CD4-positive, alpha-beta T cell (primary cell): ENCODE measurements around the gene RPL21. TPM values are rescaled to one million over a fixed set of nuclear protein-coding genes. Genes with fewer than 3 reads are reported as not detected.
"Not testable (repeated sequence)": the region's sequence is repeated elsewhere in the genome, so short reads cannot be mapped to it uniquely, and the experiment has no call there.

Source experiments
- ATAC-seq: fragments of 200-7000 bp; cut with Tn5 transposase; one replicate; pipeline ENCODE4 v1.10.0; 2022; ENCODE audit warnings: mild to moderate bottlenecking; ENCODE audit not compliant: poor library complexity
- CTCF ChIA-PET: fragments of 350-600 bp; sonication (Branson Sonifier 250); formaldehyde crosslinking; loops from one replicate; lab custom pipeline; 2021; ENCODE audit warnings: antibody characterized with exemption, inconsistent platforms; lab: Charles Lee
- POLR2A ChIA-PET: fragments of 350-600 bp; sonication (Branson Sonifier 250); formaldehyde crosslinking; loops from one replicate; lab custom pipeline; 2021; ENCODE audit warnings: antibody characterized with exemption, inconsistent platforms; lab: Charles Lee
- DNase-seq, 14 experiments: peaks; one replicate each; pipeline ENCODE4 v3.0.0-alpha.2; 2013 to 2020; ENCODE audit warnings: mixed read lengths in 2 of 14
- H3K27ac ChIP-seq, 2 donors: one replicate each; pipeline versions ENCODE4 v1.5.1 to v1.7.0; 2013; ENCODE audit warnings: low read length in 2 of 2, low read depth in 1 of 2, mild to moderate bottlenecking in 1 of 2
- H3K27me3 ChIP-seq, 2 experiments: 1 replicate in 1 of 2; 2 replicates in 1 of 2; pipeline versions ENCODE4 v1.6.1 to v1.7.0; 2013; ENCODE audit warnings: low read length in 2 of 2, control low read depth in 1 of 2, mild to moderate bottlenecking in 1 of 2, moderate library complexity in 1 of 2; ENCODE audit not compliant: insufficient read depth in 2 of 2, control insufficient read depth in 1 of 2
- H3K36me3 ChIP-seq: one replicate; pipeline ENCODE4 v1.6.1; 2013; ENCODE audit warnings: low read length, control low read depth; ENCODE audit not compliant: insufficient read depth
- H3K4me1 ChIP-seq: one replicate; pipeline ENCODE4 v1.6.1; 2013; ENCODE audit warnings: low read length, control low read depth; ENCODE audit not compliant: insufficient read depth
- H3K4me3 ChIP-seq: one replicate; pipeline ENCODE4 v1.5.1; 2013; ENCODE audit warnings: mild to moderate bottlenecking, low read length, moderate library complexity
- H3K9me3 ChIP-seq, 2 experiments: 1 replicate in 1 of 2; 2 replicates in 1 of 2; pipeline versions ENCODE4 v1.6.1 to v1.7.0; 2013; ENCODE audit warnings: low read length in 2 of 2, mild to moderate bottlenecking in 2 of 2, control low read depth in 1 of 2, moderate library complexity in 1 of 2; ENCODE audit not compliant: control insufficient read depth in 1 of 2, insufficient read depth in 1 of 2
- H3K27ac Mint-ChIP-seq: one replicate; pipeline ENCODE4 v1.8.0; 2020; ENCODE audit warnings: mixed read lengths
- H3K27me3 Mint-ChIP-seq: one replicate; pipeline ENCODE4 v1.8.0; 2021; ENCODE audit warnings: mixed read lengths
- H3K36me3 Mint-ChIP-seq: one replicate; pipeline ENCODE4 v1.8.0; 2021; ENCODE audit warnings: low read depth, mixed read lengths
- H3K4me1 Mint-ChIP-seq: one replicate; pipeline ENCODE4 v1.8.0; 2021; ENCODE audit warnings: low read depth, mixed read lengths
- H3K4me3 Mint-ChIP-seq: one replicate; pipeline ENCODE4 v1.8.0; 2020; ENCODE audit warnings: mild to moderate bottlenecking, mixed read lengths
- H3K9me3 Mint-ChIP-seq: one replicate; pipeline ENCODE4 v1.8.0; 2020; ENCODE audit warnings: mixed read lengths
- CTCF ChIP-seq: fragments of 200-600 bp; IDR thresholded peaks from one replicate; pipeline ENCODE4 v1.8.0; 2022; ENCODE audit warnings: antibody characterized with exemption, mild to moderate bottlenecking
- intact Hi-C, 2 experiments: fragments of 100-400 bp; cut with DNase I in 1 of 2; cut with micrococcal nuclease in 1 of 2; formaldehyde crosslinking; loops; one replicate each; pipeline versions ENCODE4 v1.15.1 to v1.9.0; 2023 to 2025; cut with DNase I, micrococcal nuclease
- total RNA-seq, 174 experiments: library from RNA in 2 of 174; stranded (reverse) in 2 of 174; gene quantifications; one replicate each; pipeline ENCODE4 v1.2.3 and lab custom pipeline; 2021 to 2026

Gene RPL21
- total RNA-seq, 2 experiments from 2014 or later: 2,736 to 2,941 TPM

- H3K27me3 ChIP-seq: no peaks in the 10 kb centered on the region
- DNase-seq (no peak), ATAC-seq (no peak)
- peaks cover 18% of the 10 kb centered on the region for H3K4me1 ChIP-seq
- H3K27ac ChIP-seq: no peak overlapping the region
- Mint-ChIP-seq H3K4me1 (peaks cover 14% of the 10 kb centered on the region), H3K36me3 (no peaks in the 10 kb centered on the region), H3K9me3 (no peaks in the 10 kb centered on the region), H3K27ac (no peak overlapping the region), H3K4me3 (no peak overlapping the region), H3K27me3 (no peaks in the 10 kb centered on the region)
- intact Hi-C loops: no loop called here
- CTCF ChIA-PET: no interaction called here
- no peak overlapping the region for H3K4me3 ChIP-seq
- H3K9me3 ChIP-seq: no peaks in the 10 kb centered on the region
- POLR2A ChIA-PET: no interaction called here
- no peak for TF ChIP-seq CTCF
- no peaks in the 10 kb centered on the region for H3K36me3 ChIP-seq
Observed at GRCh38 chr13:27289011-27289665, 37.8 kb downstream of the RPL21 start.

GRCh38 chr13:27290715-27291114, 39.4 kb downstream of the RPL21 start:
- no peaks in the 10 kb centered on the region for H3K36me3 ChIP-seq
- H3K9me3 Mint-ChIP-seq: no peaks in the 10 kb centered on the region
- ATAC-seq (no peak), DNase-seq (no peak)
- no peaks in the 10 kb centered on the region for H3K27me3 Mint-ChIP-seq
- H3K4me3 ChIP-seq: no peak overlapping the region
- intact Hi-C loops: loop anchor here in 1 of 2 experiments (5.0 kb wide), 1 partner anchor 47 kb away; no protein-coding TSS in a partner anchor
- H3K9me3 ChIP-seq: no peaks in the 10 kb centered on the region
- no peaks in the 10 kb centered on the region for H3K36me3 Mint-ChIP-seq
- no peak overlapping the region for H3K27ac Mint-ChIP-seq
- H3K4me1 Mint-ChIP-seq: peaks cover 30% of the 10 kb centered on the region
- H3K27me3 ChIP-seq: no peaks in the 10 kb centered on the region
- TF ChIP-seq CTCF: no peak
- no peak overlapping the region for H3K4me3 Mint-ChIP-seq
- H3K4me1 ChIP-seq: peaks cover 31% of the 10 kb centered on the region
- ChIA-PET POLR2A (no interaction called here), CTCF (no interaction called here)
- no peak overlapping the region for H3K27ac ChIP-seq

GRCh38 chr13:27291967-27292366, 40.6 kb downstream of the RPL21 start:
- POLR2A ChIA-PET: interaction anchor here (2.6 kb wide), 1 partner anchor 41 kb away, joined by 10 read pairs; the partner anchor contains the start of gene RPL21

More at GRCh38 chr13:27291967-27292366, 40.6 kb downstream of the RPL21 start:
- not testable (repeated sequence) for H3K36me3 Mint-ChIP-seq, H3K36me3 ChIP-seq, H3K27me3 Mint-ChIP-seq, H3K9me3 Mint-ChIP-seq, H3K27ac Mint-ChIP-seq, H3K4me3 Mint-ChIP-seq, H3K27me3 ChIP-seq, H3K9me3 ChIP-seq, ATAC-seq, H3K4me3 ChIP-seq, H3K27ac ChIP-seq, DNase-seq
- peaks cover 33% of the 10 kb centered on the region for H3K4me1 Mint-ChIP-seq
- intact Hi-C loops: loop anchor here in 1 of 2 experiments (5.0 kb wide), 1 partner anchor 45 kb away; no protein-coding TSS in a partner anchor
- CTCF ChIA-PET: interaction anchor here (0.9 kb wide), 1 partner anchor 161 kb away, joined by 3 read pairs; no protein-coding TSS in a partner anchor
- H3K4me1 ChIP-seq: peaks cover 31% of the 10 kb centered on the region
